ENCODE measurements around the gene CSF2.

DNA sequence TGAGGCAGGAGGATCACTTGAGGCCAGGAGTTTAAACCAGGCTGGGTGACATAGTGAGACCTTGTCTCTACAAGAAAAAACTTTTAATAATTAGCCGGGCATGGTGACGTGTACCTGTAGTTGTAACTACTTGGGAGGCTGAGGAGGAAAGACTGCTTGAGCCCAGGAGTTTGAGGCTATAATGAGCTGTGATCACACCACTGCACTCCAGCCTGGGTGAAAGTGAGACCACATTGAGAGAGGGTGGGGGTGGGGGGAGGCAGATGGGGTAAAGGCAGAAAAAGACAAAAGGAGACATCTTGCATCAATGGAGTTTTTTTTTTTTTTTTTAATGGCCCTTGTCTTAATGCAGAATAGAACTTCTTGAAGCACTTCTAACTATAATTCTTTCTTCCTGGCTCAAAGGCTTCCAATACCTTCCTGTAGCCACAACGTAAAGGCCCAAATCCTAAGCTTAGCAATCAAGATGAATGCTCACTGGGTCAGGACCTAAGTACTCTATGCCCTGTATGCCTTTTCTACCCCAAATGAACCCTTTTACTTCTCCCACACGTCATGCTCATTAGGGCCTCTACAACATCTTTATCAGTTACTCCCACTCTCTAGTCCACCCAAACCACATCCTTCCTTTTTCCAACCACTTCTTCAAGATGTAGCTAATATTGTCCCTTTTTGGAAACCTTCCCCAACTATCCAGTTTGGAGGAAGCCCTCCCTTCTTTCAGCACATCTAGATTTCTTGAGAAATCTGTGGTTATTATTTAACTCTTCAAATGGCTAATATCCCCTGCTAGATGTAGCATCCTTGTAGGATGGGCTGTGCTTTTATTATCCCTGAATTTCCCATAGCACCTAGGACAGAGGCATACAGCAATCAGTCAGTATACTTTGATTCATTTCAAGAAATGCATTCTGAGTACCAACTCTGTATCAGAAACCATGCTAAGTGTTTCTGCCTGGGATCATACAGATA, 40.8 kb downstream of the CSF2 start:
- TF ChIP-seq, protein P1, sequence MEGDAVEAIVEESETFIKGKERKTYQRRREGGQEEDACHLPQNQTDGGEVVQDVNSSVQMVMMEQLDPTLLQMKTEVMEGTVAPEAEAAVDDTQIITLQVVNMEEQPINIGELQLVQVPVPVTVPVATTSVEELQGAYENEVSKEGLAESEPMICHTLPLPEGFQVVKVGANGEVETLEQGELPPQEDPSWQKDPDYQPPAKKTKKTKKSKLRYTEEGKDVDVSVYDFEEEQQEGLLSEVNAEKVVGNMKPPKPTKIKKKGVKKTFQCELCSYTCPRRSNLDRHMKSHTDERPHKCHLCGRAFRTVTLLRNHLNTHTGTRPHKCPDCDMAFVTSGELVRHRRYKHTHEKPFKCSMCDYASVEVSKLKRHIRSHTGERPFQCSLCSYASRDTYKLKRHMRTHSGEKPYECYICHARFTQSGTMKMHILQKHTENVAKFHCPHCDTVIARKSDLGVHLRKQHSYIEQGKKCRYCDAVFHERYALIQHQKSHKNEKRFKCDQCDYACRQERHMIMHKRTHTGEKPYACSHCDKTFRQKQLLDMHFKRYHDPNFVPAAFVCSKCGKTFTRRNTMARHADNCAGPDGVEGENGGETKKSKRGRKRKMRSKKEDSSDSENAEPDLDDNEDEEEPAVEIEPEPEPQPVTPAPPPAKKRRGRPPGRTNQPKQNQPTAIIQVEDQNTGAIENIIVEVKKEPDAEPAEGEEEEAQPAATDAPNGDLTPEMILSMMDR (IDR thresholded peaks at IDR 0.05; ENCODE audit: insufficient read depth, low read length), result no peak
- TF ChIP-seq, protein P2, sequence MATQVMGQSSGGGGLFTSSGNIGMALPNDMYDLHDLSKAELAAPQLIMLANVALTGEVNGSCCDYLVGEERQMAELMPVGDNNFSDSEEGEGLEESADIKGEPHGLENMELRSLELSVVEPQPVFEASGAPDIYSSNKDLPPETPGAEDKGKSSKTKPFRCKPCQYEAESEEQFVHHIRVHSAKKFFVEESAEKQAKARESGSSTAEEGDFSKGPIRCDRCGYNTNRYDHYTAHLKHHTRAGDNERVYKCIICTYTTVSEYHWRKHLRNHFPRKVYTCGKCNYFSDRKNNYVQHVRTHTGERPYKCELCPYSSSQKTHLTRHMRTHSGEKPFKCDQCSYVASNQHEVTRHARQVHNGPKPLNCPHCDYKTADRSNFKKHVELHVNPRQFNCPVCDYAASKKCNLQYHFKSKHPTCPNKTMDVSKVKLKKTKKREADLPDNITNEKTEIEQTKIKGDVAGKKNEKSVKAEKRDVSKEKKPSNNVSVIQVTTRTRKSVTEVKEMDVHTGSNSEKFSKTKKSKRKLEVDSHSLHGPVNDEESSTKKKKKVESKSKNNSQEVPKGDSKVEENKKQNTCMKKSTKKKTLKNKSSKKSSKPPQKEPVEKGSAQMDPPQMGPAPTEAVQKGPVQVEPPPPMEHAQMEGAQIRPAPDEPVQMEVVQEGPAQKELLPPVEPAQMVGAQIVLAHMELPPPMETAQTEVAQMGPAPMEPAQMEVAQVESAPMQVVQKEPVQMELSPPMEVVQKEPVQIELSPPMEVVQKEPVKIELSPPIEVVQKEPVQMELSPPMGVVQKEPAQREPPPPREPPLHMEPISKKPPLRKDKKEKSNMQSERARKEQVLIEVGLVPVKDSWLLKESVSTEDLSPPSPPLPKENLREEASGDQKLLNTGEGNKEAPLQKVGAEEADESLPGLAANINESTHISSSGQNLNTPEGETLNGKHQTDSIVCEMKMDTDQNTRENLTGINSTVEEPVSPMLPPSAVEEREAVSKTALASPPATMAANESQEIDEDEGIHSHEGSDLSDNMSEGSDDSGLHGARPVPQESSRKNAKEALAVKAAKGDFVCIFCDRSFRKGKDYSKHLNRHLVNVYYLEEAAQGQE (IDR thresholded peaks at IDR 0.05; ENCODE audit: insufficient replicate concordance, low read depth), result peak; percentile 84
- TF ChIP-seq POLR2AphosphoS5 (IDR thresholded peaks at IDR 0.05; ENCODE audit: low read depth), result peak; percentile 92

Measured in HL-60 (cell line).